ENCODE measurements around the gene TMC1.

DNA sequence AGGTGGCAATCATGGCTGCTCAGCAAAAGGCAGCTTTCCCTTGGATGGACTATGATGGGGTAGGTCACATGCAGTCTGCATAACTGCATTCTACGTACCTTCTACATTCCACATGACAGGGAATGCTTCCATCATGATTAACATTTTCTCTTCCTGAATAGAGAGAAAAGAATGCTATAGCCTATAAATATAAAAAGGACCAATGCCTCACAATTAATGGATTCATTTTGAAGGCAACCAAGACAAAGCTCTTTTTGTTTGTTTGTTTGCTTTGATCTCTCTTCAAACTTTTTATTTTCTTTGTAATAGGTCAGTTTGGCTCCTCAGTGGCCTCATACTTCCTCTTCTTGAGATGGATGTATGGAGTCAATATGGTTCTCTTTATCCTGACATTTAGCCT lies 230.1 kb downstream of the TMC1 start:
- TF ChIP-seq POLR2A (IDR thresholded peaks at IDR 0.05) (no peak), POLR2AphosphoS5 (IDR thresholded peaks at IDR 0.05) (no peak)
- TF ChIP-seq, protein P1, sequence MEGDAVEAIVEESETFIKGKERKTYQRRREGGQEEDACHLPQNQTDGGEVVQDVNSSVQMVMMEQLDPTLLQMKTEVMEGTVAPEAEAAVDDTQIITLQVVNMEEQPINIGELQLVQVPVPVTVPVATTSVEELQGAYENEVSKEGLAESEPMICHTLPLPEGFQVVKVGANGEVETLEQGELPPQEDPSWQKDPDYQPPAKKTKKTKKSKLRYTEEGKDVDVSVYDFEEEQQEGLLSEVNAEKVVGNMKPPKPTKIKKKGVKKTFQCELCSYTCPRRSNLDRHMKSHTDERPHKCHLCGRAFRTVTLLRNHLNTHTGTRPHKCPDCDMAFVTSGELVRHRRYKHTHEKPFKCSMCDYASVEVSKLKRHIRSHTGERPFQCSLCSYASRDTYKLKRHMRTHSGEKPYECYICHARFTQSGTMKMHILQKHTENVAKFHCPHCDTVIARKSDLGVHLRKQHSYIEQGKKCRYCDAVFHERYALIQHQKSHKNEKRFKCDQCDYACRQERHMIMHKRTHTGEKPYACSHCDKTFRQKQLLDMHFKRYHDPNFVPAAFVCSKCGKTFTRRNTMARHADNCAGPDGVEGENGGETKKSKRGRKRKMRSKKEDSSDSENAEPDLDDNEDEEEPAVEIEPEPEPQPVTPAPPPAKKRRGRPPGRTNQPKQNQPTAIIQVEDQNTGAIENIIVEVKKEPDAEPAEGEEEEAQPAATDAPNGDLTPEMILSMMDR (IDR thresholded peaks at IDR 0.05): no peak

Measured in upper lobe of left lung (tissue), 4 donors.